Adrenal gland (tissue), 12 donors: ENCODE measurements around the gene IKZF4. TPM values are rescaled to one million over a fixed set of nuclear protein-coding genes. Genes with fewer than 3 reads are reported as not detected.
"Not testable (repeated sequence)": the region's sequence is repeated elsewhere in the genome, so short reads cannot be mapped to it uniquely, and the experiment has no call there.

Source experiments
- DNase-seq, 7 donors: peaks; one replicate each; pipeline ENCODE4 v3.0.0-alpha.2; 2019 to 2020
- H3K27ac ChIP-seq, 5 donors: fragments of 200-600 bp; sonication (generic) in 4 of 5; 1 replicate in 3 of 5; 2 replicates in 2 of 5; pipeline versions ENCODE4 v1.5.1 to v1.8.0; 2016 to 2020; ENCODE audit warnings: mild to moderate bottlenecking in 1 of 5
- H3K27me3 ChIP-seq: fragments of 200-600 bp; 2 replicates; pipeline ENCODE4 v1.8.0; 2021
- H3K36me3 ChIP-seq, 2 donors: fragments of 200-600 bp; replicated peaks in 1 of 2; 1 replicate in 1 of 2; 2 replicates in 1 of 2; pipeline versions ENCODE4 v1.5.1 to v1.8.0; 2018 to 2022
- H3K4me1 ChIP-seq, 2 donors: fragments of 200-600 bp; replicated peaks in 1 of 2; 1 replicate in 1 of 2; 2 replicates in 1 of 2; pipeline versions ENCODE4 v1.5.1 to v1.8.0; 2018 to 2021
- H3K4me3 ChIP-seq, 4 donors: fragments of 200-600 bp; sonication (generic) in 3 of 4; one replicate each; pipeline ENCODE4 v1.5.1; 2016 to 2018
- H3K9me3 ChIP-seq, 3 donors: fragments of 200-600 bp; sonication (generic) in 1 of 3; replicated peaks in 1 of 3; 1 replicate in 2 of 3; 2 replicates in 1 of 3; pipeline versions ENCODE4 v1.5.1 to v1.8.0; 2016 to 2021
- POLR2A ChIP-seq, 2 donors: fragments of 450-650 bp; IDR thresholded peaks; one replicate each; pipeline ENCODE4 v1.6.1; 2017; ENCODE audit warnings: antibody characterized with exemption in 2 of 2, mild to moderate bottlenecking in 2 of 2, moderate library complexity in 1 of 2
- WGBS, 4 donors: extraction: QIAGEN DNeasy Blood & Tissue Kit in 2 of 4; methylation state at CpG; one replicate each; pipeline versions ENCODE4 v1.1.5 to v1.1.7; 2013 to 2017; 5-methylcytosine and 5-hydroxymethylcytosine counted together
- intact Hi-C, 2 donors: fragments of 100-400 bp; cut with DNase I; formaldehyde crosslinking; loops; one replicate each; pipeline versions ENCODE4 v1.14.1 to v1.15.0; 2022 to 2023
- polyA plus RNA-seq, 3 donors: library from polyadenylated mRNA; stranded (reverse); fragments of 200-250 nt in 2 of 3; fragments of 350-450 nt in 1 of 3; fragmentation: Illumina TruSeq in 1 of 3; extraction: RNeasy Lipid Tissue Mini Kit (QIAGEN cat#74804) in 1 of 3; gene quantifications; one replicate each; pipeline ENCODE4 v1.2.3, GENCODE V29; 2013 to 2014
- total RNA-seq, 9 donors: library from RNA; depleted of rRNA in 4 of 9; stranded (reverse); fragments of >200 nt in 4 of 9; fragments of 120-200 nt in 1 of 9; fragmentation: NEBNext Ultra II Directional in 1 of 9; extraction: Animal tissue kit (Norgen Biotek cat#: 25700) in 1 of 9; gene quantifications; one replicate each; pipeline versions ENCODE4 v1.1.0 to v1.2.4, GENCODE V29; 2013 to 2023
- TF ChIP-seq, protein P1 (sequence below), 6 experiments: fragments of 450-650 bp in 4 of 6; fragments of 200-600 bp in 2 of 6; sonication (generic) in 1 of 6; IDR thresholded peaks; 1 replicate in 5 of 6; 2 replicates in 1 of 6; pipeline versions ENCODE4 v1.5.1 to v1.8.0; 2016 to 2021; ENCODE audit warnings: antibody characterized with exemption in 6 of 6, mild to moderate bottlenecking in 2 of 6, moderate library complexity in 1 of 6
- donor health status: healthy with polysubstance abuse.
- donor health status: Bipolar disorder and iron deficiency.
- donor health status: DM: yes; HTN: yes; CAD: no.
- donor health status: DM: no; HTN: no; CAD: no.
- donor health status: DM: no; HTN: no; CAD: no.
- donor health status: DM: yes; HTN: yes; CAD: no.

The IKZF4 gene
- total and polyA plus RNA-seq, 12 donors, result 5.7 to 34.0 (median 11.0) TPM

DNA sequence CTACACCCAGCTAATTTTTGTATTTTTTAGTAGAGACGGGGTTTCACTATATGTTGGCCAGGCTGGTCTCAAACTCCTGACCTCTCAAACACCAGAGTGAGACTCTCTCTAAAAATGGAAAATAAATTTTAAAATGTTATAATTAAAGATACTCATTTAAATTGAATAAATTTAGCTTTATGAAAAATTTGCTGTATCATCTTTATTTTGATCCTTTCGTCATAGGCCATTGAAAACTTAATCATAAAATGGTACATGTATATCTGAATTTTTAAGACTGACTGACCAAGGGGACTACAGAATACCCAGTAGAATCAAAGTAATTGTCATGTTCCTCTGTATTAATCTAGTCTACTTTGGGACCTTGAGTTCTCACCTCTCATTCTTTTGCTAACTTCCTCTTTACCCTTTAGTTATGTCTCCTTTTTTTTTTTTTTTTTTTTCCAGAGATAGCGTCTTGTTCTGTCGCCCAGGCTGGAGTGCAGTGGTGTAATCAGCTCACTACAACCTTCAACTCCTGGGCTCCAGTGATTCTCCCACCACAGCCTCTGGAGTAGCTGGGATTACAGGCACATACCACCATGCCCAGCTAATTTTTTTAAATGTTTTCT lies 37.5 kb upstream of the IKZF4 start:
- intact Hi-C loops, result no loop called here
- TF ChIP-seq, protein P1, sequence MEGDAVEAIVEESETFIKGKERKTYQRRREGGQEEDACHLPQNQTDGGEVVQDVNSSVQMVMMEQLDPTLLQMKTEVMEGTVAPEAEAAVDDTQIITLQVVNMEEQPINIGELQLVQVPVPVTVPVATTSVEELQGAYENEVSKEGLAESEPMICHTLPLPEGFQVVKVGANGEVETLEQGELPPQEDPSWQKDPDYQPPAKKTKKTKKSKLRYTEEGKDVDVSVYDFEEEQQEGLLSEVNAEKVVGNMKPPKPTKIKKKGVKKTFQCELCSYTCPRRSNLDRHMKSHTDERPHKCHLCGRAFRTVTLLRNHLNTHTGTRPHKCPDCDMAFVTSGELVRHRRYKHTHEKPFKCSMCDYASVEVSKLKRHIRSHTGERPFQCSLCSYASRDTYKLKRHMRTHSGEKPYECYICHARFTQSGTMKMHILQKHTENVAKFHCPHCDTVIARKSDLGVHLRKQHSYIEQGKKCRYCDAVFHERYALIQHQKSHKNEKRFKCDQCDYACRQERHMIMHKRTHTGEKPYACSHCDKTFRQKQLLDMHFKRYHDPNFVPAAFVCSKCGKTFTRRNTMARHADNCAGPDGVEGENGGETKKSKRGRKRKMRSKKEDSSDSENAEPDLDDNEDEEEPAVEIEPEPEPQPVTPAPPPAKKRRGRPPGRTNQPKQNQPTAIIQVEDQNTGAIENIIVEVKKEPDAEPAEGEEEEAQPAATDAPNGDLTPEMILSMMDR (IDR thresholded peaks at IDR 0.05), result no peak
- TF ChIP-seq POLR2A (IDR thresholded peaks at IDR 0.05), result no peak
- H3K4me3 ChIP-seq, result no peak overlapping the region
- peaks cover 0 to 11% of the 10 kb centered on the region in 2 donors for H3K4me1 ChIP-seq
- H3K9me3 ChIP-seq, result no peaks in the 10 kb centered on the region
- H3K27me3 ChIP-seq, result no peaks in the 10 kb centered on the region
- no peak overlapping the region for H3K27ac ChIP-seq
- peaks cover 0 to 59% of the 10 kb centered on the region in 2 donors for H3K36me3 ChIP-seq
- peak in 2 of 7 donors; percentile 32 to 49 for DNase-seq
- 54 to 67% (median 64%) methylated on average over 4 of the region's 4 CpGs for WGBS, 4 donors

DNA sequence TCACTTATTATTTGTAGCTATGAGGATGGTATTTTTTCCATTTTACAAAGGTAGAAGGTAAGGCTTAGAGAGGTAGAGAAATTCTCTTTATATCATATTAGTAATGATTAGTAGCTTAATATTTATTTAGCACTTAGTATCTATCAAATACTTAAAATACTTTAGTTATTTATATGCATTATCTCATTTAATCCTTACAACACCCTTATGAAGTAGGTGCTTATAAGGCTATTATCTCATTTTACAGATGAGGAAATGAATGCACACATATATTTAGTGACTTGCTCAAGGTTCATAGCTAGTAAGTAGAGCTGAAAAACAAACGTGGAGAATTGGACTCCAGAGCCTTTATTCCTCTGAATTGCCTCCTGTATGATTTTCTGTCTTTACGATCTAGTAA lies 36.0 kb upstream of the IKZF4 start:
- DNase-seq, result no peak
- H3K4me1 ChIP-seq, result peaks cover 0 to 11% of the 10 kb centered on the region in 2 donors
- H3K27me3 ChIP-seq, result no peaks in the 10 kb centered on the region
- no peak overlapping the region for H3K27ac ChIP-seq
- 64 to 83% (median 72%) methylated on average over 2 of the region's 2 CpGs for WGBS, 4 donors
- H3K4me3 ChIP-seq, result no peak overlapping the region
- H3K36me3 ChIP-seq, result peaks cover 0 to 70% of the 10 kb centered on the region in 2 donors
- H3K9me3 ChIP-seq, result no peaks in the 10 kb centered on the region
- intact Hi-C loops, result no loop called here
- TF ChIP-seq, protein P1 (IDR thresholded peaks at IDR 0.05), result no peak
- TF ChIP-seq POLR2A (IDR thresholded peaks at IDR 0.05), result no peak

DNA sequence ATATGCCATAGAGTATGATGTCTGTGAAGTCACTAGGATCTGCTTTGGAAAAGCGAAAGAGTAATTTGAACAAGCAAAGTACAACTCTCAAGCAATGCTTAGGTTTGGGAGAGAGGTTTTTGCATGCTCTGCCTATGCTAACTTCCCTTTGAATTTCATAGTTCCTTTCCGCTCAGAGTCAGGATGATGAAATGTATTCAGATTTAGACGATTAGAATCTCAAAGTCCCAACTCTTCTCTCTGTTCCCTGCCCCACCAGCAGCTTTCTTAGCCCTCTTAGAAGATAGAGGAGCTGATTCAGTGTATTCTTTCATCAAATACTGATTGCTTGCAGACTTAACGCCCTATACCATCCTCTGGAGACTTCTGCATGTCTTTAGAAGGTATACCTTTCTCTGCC lies 35.5 kb upstream of the IKZF4 start:
- no peak for TF ChIP-seq POLR2A (IDR thresholded peaks at IDR 0.05)
- TF ChIP-seq, protein P1 (IDR thresholded peaks at IDR 0.05), result no peak
- H3K9me3 ChIP-seq, result no peaks in the 10 kb centered on the region
- H3K36me3 ChIP-seq, result peaks cover 0 to 75% of the 10 kb centered on the region in 2 donors
- H3K4me3 ChIP-seq, result no peak overlapping the region
- no peaks in the 10 kb centered on the region for H3K27me3 ChIP-seq
- H3K4me1 ChIP-seq, result peaks cover 0 to 11% of the 10 kb centered on the region in 2 donors
- intact Hi-C loops, result no loop called here
- 81 to 93% (median 89%) methylated on average over 4 of the region's 4 CpGs for WGBS, 4 donors
- no peak overlapping the region for H3K27ac ChIP-seq
- DNase-seq, result no peak

DNA sequence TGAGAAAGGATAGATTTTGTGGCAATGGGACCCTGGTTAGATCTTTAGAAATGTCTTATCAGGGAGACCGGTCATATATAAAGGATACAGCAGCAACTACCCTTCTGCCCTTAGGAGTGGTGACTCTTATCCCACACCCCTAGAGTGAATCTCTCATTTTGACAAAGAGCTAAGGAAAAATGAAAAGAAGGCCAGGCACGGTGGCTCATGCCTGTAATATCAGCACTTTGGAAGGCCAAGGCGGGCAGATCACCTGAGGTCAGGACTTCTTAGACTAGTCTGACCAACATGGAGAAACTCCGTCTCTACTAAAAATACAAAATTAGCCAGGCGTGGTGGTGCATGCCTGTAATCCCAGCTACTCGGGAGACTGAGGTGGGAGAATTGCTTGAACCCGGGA lies 34.9 kb upstream of the IKZF4 start:
- intact Hi-C loops, H3K27ac ChIP-seq, H3K9me3 ChIP-seq, DNase-seq, H3K27me3 ChIP-seq, H3K4me3 ChIP-seq: not testable (repeated sequence)
- H3K36me3 ChIP-seq, result peaks cover 0 to 82% of the 10 kb centered on the region in 2 donors
- 89 to 95% (median 92%) methylated on average over 7 of the region's 7 CpGs for WGBS, 4 donors
- peaks cover 0 to 11% of the 10 kb centered on the region in 2 donors for H3K4me1 ChIP-seq

DNA sequence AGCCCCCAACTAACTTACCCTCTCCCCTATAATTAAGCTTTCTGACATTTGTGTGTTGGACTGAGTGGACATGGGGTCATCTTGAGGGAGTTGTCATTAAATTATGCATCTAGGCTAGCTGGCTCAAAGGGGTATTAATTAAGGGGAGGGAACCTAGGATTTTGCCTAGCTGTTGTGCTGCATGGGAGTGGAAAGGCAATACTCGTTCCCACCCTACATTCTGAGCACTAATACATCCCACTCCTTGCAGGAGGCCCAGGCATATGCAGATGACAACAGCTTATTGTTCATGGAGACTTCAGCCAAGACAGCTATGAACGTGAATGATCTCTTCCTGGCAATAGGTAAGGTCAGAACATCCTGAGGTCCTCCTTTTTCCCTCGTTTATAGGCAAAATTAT lies 29.7 kb upstream of the IKZF4 start:
- H3K27ac ChIP-seq, result no peak overlapping the region
- peaks cover 0 to 2% of the 10 kb centered on the region in 2 donors for H3K4me1 ChIP-seq
- intact Hi-C loops, result loop anchor here (5.0 kb wide), 2 partner anchors 36 to 41 kb away; no protein-coding TSS in a partner anchor
- TF ChIP-seq, protein P1 (IDR thresholded peaks at IDR 0.05), result no peak
- TF ChIP-seq POLR2A (IDR thresholded peaks at IDR 0.05), result no peak
- no peaks in the 10 kb centered on the region for H3K9me3 ChIP-seq
- DNase-seq, result no peak
- 55 to 86% (median 81%) methylated on average over 3 of the region's 3 CpGs for WGBS, 4 donors
- H3K36me3 ChIP-seq, result peaks cover 0 to 89% of the 10 kb centered on the region in 2 donors
- H3K4me3 ChIP-seq, result no peak overlapping the region
- no peaks in the 10 kb centered on the region for H3K27me3 ChIP-seq
